ENCODE data around the gene UBE2E2.

The UBE2E2 gene

DNA sequence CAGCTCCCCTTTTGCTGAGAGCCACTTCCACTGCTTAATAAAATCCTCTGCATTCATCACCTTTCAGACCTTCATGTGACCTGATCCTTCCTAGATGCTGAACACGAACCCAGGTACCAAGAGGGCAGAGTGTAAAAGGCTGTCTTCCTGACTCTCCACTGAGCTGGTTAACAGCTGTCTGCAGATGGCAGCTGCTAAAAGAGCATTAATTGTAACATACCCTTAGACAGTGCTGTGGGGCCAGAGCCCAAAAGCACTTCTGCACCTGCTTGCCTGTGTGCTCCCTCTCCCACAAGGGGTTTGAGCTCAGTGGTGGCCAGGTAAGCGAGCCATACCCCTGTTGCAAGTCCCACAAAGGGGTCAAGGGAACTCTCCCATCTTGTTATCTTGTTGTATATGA lies 187.3 kb downstream of the UBE2E2 start:
- TF ChIP-seq ZFP30 (CRISPR knock-in tag; IDR thresholded peaks at IDR 0.05) (no peak), ZNF70 (CRISPR knock-in tag; IDR thresholded peaks at IDR 0.05) (no peak), BACH2 (CRISPR knock-in tag; IDR thresholded peaks at IDR 0.05; ENCODE audit: borderline replicate concordance) (no peak)

DNA sequence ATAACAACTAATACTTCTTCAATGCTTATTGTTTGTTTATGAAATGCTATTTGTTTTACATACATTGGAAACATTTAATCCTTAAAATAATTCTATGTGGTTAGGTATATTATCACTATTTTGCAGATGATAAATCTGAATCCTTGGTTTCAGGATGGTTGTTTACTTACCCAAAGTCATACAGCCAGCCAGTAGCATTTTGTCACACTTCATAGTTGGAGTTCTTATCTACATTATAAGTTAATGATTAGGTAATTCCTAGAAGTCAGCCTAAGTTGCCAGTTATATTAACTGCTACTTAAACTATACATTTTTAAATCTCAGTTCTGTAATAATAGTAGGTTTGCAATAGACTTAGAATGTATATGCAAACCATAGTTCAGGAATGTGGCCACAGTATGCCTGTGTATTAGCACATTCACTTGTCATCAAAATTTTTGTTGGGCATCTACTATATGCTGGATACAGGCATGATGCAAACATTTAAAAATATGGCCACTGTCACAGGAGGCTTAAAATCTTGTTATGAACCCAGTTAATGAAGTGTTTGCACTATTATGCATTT lies 187.9 kb downstream of the UBE2E2 start:
- no peak for TF ChIP-seq RARB (CRISPR knock-in tag; IDR thresholded peaks at IDR 0.05)
- no peak for TF ChIP-seq SNAI2 (CRISPR knock-in tag; IDR thresholded peaks at IDR 0.05)
- no peak for TF ChIP-seq ISL1 (CRISPR knock-in tag; IDR thresholded peaks at IDR 0.05)
- TF ChIP-seq OSR1 (CRISPR knock-in tag; IDR thresholded peaks at IDR 0.05): no peak
- TF ChIP-seq, protein P1, sequence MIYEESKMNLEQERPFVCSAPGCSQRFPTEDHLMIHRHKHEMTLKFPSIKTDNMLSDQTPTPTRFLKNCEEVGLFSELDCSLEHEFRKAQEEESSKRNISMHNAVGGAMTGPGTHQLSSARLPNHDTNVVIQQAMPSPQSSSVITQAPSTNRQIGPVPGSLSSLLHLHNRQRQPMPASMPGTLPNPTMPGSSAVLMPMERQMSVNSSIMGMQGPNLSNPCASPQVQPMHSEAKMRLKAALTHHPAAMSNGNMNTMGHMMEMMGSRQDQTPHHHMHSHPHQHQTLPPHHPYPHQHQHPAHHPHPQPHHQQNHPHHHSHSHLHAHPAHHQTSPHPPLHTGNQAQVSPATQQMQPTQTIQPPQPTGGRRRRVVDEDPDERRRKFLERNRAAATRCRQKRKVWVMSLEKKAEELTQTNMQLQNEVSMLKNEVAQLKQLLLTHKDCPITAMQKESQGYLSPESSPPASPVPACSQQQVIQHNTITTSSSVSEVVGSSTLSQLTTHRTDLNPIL (CRISPR knock-in tag; IDR thresholded peaks at IDR 0.05; ENCODE audit: low read depth): no peak
- no peak for TF ChIP-seq ZFP30 (CRISPR knock-in tag; IDR thresholded peaks at IDR 0.05)
- TF ChIP-seq ZC3H10 (CRISPR knock-in tag; IDR thresholded peaks at IDR 0.05): no peak
- no peak for ATAC-seq

More for the DNA sequence above, 187.3 kb downstream of the UBE2E2 start:
- ATAC-seq: no peak

DNA sequence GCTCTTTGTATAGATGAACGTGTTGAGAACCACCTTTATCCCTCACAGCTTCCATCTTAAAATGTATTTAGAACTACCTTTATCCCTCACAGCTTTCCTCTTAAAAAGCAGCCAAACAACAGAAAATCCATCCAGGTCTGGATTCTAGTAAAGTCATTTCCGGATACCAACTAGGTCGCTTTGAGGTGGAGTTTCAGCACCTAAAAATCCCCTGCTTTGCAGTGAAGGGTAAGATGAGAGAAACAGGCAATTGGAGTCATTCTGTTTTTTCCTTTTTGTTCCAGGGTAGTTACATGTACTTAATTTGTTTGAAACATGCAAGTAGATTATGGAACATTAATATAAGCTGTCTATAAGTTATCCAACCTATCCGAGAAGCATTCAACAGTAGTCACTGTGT lies 192.0 kb downstream of the UBE2E2 start:
- TF ChIP-seq ISL1 (CRISPR knock-in tag; IDR thresholded peaks at IDR 0.05) (no peak), CSDC2 (CRISPR knock-in tag; IDR thresholded peaks at IDR 0.05) (no peak), ZNF565 (CRISPR knock-in tag; conservative IDR thresholded peaks at IDR 0.05; ENCODE audit: low read depth) (no peak), SNAI2 (CRISPR knock-in tag; IDR thresholded peaks at IDR 0.05) (no peak), ZFP30 (CRISPR knock-in tag; IDR thresholded peaks at IDR 0.05) (no peak)
- TF ChIP-seq, protein P1 (CRISPR knock-in tag; IDR thresholded peaks at IDR 0.05; ENCODE audit: low read depth): no peak
- TF ChIP-seq, protein P2, sequence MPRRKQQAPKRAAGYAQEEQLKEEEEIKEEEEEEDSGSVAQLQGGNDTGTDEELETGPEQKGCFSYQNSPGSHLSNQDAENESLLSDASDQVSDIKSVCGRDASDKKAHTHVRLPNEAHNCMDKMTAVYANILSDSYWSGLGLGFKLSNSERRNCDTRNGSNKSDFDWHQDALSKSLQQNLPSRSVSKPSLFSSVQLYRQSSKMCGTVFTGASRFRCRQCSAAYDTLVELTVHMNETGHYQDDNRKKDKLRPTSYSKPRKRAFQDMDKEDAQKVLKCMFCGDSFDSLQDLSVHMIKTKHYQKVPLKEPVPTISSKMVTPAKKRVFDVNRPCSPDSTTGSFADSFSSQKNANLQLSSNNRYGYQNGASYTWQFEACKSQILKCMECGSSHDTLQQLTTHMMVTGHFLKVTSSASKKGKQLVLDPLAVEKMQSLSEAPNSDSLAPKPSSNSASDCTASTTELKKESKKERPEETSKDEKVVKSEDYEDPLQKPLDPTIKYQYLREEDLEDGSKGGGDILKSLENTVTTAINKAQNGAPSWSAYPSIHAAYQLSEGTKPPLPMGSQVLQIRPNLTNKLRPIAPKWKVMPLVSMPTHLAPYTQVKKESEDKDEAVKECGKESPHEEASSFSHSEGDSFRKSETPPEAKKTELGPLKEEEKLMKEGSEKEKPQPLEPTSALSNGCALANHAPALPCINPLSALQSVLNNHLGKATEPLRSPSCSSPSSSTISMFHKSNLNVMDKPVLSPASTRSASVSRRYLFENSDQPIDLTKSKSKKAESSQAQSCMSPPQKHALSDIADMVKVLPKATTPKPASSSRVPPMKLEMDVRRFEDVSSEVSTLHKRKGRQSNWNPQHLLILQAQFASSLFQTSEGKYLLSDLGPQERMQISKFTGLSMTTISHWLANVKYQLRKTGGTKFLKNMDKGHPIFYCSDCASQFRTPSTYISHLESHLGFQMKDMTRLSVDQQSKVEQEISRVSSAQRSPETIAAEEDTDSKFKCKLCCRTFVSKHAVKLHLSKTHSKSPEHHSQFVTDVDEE (CRISPR knock-in tag; IDR thresholded peaks at IDR 0.05): no peak
- no peak for ATAC-seq

DNA sequence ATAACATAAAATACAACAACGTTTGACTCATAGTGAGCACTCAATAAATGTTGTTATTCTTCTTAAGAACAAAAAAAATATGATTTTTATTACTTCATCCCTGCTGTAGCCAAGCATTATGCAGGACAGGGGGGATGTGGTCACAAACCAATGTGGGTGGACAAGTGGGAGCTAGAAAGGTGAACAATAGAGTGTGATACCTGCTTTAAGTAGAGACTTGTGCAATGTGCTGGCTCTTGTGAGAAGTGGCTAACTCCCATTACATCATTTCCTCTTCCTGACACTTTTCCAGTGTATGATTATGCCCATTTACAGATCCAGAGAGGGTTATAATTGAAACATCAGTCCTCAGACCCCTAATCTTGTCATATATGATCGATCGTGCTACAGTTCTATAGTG lies 193.6 kb downstream of the UBE2E2 start:
- TF ChIP-seq GLIS3 (CRISPR knock-in tag; IDR thresholded peaks at IDR 0.05): no peak
- TF ChIP-seq ZNF70 (CRISPR knock-in tag; IDR thresholded peaks at IDR 0.05): no peak
- no peak for TF ChIP-seq RARB (CRISPR knock-in tag; IDR thresholded peaks at IDR 0.05)
- TF ChIP-seq ZFP30 (CRISPR knock-in tag; IDR thresholded peaks at IDR 0.05): no peak
- no peak for TF ChIP-seq BACH2 (CRISPR knock-in tag; IDR thresholded peaks at IDR 0.05; ENCODE audit: borderline replicate concordance)
- TF ChIP-seq ESRRG (CRISPR knock-in tag; IDR thresholded peaks at IDR 0.05): no peak
- no peak for TF ChIP-seq ZNF565 (CRISPR knock-in tag; conservative IDR thresholded peaks at IDR 0.05; ENCODE audit: low read depth)
- TF ChIP-seq, protein P3, sequence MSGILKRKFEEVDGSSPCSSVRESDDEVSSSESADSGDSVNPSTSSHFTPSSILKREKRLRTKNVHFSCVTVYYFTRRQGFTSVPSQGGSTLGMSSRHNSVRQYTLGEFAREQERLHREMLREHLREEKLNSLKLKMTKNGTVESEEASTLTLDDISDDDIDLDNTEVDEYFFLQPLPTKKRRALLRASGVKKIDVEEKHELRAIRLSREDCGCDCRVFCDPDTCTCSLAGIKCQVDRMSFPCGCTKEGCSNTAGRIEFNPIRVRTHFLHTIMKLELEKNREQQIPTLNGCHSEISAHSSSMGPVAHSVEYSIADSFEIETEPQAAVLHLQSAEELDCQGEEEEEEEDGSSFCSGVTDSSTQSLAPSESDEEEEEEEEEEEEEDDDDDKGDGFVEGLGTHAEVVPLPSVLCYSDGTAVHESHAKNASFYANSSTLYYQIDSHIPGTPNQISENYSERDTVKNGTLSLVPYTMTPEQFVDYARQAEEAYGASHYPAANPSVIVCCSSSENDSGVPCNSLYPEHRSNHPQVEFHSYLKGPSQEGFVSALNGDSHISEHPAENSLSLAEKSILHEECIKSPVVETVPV (CRISPR knock-in tag; IDR thresholded peaks at IDR 0.05): no peak
- TF ChIP-seq SNAI2 (CRISPR knock-in tag; IDR thresholded peaks at IDR 0.05): no peak
- no peak for TF ChIP-seq OSR1 (CRISPR knock-in tag; IDR thresholded peaks at IDR 0.05)
- TF ChIP-seq ARNTL (CRISPR knock-in tag; IDR thresholded peaks at IDR 0.05; ENCODE audit: borderline replicate concordance, low read depth): no peak
- no peak for TF ChIP-seq ZFP3 (CRISPR knock-in tag; IDR thresholded peaks at IDR 0.05)
- ATAC-seq: no peak

DNA sequence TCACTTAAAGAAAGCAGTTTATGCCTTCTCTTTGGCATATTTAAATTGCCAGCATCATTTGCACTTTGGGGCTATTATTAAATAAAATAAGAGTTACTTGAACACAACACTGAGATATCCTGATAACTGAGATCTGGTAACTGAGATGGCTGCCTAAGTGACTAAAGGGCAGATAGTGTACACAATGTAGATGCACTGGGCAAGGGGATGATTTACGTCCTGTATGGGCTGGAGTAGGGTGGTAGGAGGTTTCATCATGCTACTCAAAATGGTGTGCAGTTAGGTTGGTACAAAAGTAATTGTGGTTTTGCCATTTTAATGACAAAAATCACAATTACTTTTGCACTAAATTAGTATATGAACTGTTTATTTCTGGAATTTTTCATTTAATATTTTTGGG lies 196.1 kb downstream of the UBE2E2 start:
- ATAC-seq: no peak
- TF ChIP-seq ESRRG (CRISPR knock-in tag; IDR thresholded peaks at IDR 0.05) (no peak), TOX (CRISPR knock-in tag; IDR thresholded peaks at IDR 0.05; ENCODE audit: borderline replicate concordance) (no peak), OSR1 (CRISPR knock-in tag; IDR thresholded peaks at IDR 0.05) (no peak), BACH2 (CRISPR knock-in tag; IDR thresholded peaks at IDR 0.05; ENCODE audit: borderline replicate concordance) (no peak), ARNTL (CRISPR knock-in tag; IDR thresholded peaks at IDR 0.05; ENCODE audit: borderline replicate concordance, low read depth) (no peak), GLIS3 (CRISPR knock-in tag; IDR thresholded peaks at IDR 0.05) (no peak), ZNF8 (CRISPR knock-in tag; IDR thresholded peaks at IDR 0.05) (no peak), TCF4 (CRISPR knock-in tag; IDR thresholded peaks at IDR 0.05; ENCODE audit: borderline replicate concordance) (no peak), ZNF70 (CRISPR knock-in tag; IDR thresholded peaks at IDR 0.05) (no peak), PPARA (CRISPR knock-in tag; IDR thresholded peaks at IDR 0.05; ENCODE audit: borderline replicate concordance) (no peak), ISL1 (CRISPR knock-in tag; IDR thresholded peaks at IDR 0.05) (no peak), ZC3H10 (CRISPR knock-in tag; IDR thresholded peaks at IDR 0.05) (no peak), SNAI2 (CRISPR knock-in tag; IDR thresholded peaks at IDR 0.05) (no peak)
- TF ChIP-seq, protein P3 (CRISPR knock-in tag; IDR thresholded peaks at IDR 0.05): no peak
- TF ChIP-seq, protein P4, sequence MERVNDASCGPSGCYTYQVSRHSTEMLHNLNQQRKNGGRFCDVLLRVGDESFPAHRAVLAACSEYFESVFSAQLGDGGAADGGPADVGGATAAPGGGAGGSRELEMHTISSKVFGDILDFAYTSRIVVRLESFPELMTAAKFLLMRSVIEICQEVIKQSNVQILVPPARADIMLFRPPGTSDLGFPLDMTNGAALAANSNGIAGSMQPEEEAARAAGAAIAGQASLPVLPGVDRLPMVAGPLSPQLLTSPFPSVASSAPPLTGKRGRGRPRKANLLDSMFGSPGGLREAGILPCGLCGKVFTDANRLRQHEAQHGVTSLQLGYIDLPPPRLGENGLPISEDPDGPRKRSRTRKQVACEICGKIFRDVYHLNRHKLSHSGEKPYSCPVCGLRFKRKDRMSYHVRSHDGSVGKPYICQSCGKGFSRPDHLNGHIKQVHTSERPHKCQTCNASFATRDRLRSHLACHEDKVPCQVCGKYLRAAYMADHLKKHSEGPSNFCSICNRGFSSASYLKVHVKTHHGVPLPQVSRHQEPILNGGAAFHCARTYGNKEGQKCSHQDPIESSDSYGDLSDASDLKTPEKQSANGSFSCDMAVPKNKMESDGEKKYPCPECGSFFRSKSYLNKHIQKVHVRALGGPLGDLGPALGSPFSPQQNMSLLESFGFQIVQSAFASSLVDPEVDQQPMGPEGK (CRISPR knock-in tag; IDR thresholded peaks at IDR 0.05; ENCODE audit: borderline replicate concordance): no peak
